Left hindlimb (tissue), 1 donor: Measurements from ENCODE around the gene YJU2.

Experiments used
- DNase-seq: peaks from one replicate; pipeline ENCODE4 v3.0.0-alpha.2; 2018

YJU2 gene

GRCh38 chr19:4301590-4302242 lies 54.8 kb downstream of the YJU2 start:
- no peak for DNase-seq

- no peak for DNase-seq
Measured at GRCh38 chr19:4302243-4302640, 55.4 kb downstream of the YJU2 start, which contains the start of gene TMIGD2. TMIGD2 (minus strand) TSS chr19:4302389; CDS start chr19:4302385, 4 bp downstream.

DNA sequence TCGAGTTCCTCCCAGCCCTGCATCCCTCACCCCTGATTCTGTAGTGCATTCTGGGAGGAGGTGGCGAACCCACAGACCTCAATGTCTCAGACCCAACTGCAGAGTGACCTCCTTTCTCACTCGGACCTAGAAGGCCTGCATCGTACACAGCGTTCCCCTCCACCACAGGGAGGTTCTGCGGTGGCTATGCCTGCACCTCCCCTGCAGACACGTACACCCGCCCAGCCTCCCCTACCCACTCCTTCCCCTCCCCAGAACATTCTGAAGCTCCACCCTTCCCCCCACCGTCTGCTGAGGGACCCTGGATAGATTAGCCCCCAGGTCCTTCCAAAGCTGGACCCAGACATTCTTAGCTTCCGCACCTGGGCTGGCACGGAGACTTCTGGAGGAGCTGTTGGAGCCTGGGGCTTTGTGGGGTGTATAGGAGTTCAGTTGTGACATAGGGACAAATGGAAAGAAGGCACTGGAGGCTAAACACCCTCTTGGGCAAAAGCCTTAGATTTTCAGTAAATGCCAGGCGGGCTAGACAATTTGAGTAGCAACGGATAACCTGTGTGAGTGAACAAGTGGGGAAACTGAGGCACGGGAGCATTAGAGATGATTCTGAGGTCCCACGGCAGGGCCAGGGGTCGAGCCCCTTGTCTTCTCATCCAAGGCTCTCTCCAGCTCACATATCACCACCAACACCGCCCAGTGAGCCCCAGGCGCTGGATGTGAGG lies 57.1 kb downstream of the YJU2 start:
- DNase-seq: no peak

DNA sequence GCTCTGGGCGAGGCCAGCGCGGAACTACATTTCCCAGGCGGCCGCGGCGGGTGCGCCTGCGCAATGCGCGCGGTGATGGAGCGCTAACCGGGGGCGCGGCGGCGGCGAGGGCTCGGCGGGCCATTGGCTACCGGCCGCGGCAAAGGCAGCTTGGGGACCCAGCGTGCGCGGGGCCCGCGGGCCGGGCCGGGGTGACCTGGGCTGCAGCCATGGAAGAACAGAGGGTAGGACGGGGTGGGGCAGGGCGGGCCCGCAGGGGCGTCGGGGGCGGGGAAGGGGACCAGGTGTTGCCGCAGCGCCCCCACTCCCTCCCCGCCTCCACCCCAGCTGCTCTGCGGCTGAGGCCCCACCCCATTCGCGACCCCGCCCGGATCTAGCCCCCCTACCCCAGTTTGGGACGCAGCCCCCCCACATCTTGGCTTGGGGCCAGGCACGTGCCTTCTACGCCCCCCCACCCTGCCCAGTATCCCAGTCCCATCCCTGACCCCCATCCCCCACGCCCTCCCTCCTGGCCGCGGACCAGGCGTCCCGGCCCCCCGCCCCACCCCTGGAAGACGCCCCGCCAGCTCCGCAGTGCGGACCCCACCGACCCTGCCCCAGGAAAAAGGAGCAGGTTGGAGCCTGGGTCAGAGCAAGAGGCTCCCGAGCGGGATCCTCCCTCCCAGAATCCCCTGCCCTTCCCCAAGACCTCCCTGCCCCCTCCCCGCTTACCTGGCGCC lies 57.8 kb downstream of the YJU2 start, which contains the start of gene FSD1:
Gene FSD1, plus strand, starts transcription at position 61 of the 719 bp plus-strand sequence. Its CDS starts 149 bp downstream, at position 210.
- DNase-seq: no peak

GRCh38 chr19:4305257-4305612 lies 58.4 kb downstream of the YJU2 start:
- no peak for DNase-seq

- DNase-seq: no peak
Measured at GRCh38 chr19:4305659-4306058, 58.8 kb downstream of the YJU2 start.

- DNase-seq: no peak
Measured at GRCh38 chr19:4310247-4311121, 63.6 kb downstream of the YJU2 start.

DNA sequence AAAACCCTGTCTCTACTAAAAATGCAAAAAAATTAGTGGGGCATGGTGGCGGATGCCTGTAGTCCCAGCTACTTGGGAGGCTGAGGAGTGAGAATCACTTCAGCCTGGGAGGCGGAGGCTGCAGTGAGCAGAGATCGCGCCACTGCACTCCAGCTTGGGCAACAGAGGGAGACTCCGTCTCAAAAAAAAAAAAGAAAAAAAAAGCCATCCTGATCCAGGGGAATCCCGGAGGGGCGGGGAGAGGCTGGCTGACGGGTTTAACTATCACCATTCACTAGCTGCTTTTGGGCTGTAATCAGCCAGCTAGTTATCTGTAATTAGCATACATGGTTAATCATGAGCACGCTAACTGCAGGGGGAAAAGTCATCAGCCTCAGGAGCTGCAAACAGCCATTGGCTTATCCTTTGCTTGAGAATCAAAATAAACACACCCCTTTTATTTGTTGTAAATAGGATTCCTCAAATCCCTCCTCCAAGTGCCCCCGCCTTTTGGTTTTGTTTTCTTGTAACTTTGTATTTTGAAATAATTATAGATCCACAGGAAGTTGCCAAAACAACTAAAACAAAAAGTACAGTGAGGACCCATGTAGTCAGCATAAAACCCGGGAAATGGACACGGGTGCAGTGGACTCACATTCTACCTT lies 67.1 kb downstream of the YJU2 start:
- no peak for DNase-seq

DNA sequence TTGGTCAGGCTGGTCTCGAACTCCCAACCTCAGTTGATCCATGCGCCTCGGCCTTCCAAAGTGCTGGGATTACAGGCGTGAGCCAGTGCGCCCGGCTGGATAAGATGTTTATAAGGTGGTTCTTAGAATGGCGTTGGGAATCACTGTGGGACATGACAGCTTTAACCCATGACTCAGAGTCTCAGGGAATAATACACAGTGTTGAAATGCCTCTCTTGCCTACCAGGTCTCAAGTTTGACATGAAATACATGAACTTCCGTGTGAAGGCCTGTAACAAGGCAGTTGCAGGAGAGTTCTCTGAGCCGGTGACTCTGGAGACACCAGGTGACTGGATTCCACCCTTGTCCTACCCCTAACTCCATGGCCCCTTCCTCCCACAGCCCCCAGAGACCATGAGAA lies 70.1 kb downstream of the YJU2 start:
- no peak for DNase-seq

DNA sequence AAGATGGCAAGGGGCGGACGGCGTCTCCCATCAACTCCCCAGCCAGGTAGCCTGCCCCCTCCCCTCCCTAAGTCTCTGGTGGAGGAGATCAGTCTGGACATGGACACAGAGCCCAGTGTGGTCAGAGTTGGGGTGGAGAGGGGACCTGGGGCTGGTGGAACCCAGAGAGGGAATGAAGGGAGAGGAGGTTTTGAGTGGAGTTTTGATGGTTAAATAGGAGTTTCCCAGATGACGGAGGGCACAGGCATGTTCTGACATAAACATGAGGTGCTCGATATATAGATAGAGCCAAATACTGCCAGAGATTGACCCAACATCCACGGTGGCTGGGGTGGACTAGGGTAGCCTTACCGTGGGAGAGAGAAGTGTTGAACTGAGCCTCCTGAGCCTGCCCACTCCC lies 71.6 kb downstream of the YJU2 start:
- DNase-seq: no peak
